Stimulated activated CD4-positive, alpha-beta T cell treated with anti-CD3 and anti-CD28 coated beads, Interleukin-1b, Interleukin-23, amount 100 ng/mL, for 48 hours (primary cell): ENCODE measurements around the gene SNRNP70.
"Not testable (repeated sequence)": the region's sequence is repeated elsewhere in the genome, so short reads cannot be mapped to it uniquely, and the experiment has no call there.

Experiments used
- DNase-seq: peaks from one replicate; pipeline ENCODE4 v3.0.0-alpha.2; 2020

The SNRNP70 gene

DNA sequence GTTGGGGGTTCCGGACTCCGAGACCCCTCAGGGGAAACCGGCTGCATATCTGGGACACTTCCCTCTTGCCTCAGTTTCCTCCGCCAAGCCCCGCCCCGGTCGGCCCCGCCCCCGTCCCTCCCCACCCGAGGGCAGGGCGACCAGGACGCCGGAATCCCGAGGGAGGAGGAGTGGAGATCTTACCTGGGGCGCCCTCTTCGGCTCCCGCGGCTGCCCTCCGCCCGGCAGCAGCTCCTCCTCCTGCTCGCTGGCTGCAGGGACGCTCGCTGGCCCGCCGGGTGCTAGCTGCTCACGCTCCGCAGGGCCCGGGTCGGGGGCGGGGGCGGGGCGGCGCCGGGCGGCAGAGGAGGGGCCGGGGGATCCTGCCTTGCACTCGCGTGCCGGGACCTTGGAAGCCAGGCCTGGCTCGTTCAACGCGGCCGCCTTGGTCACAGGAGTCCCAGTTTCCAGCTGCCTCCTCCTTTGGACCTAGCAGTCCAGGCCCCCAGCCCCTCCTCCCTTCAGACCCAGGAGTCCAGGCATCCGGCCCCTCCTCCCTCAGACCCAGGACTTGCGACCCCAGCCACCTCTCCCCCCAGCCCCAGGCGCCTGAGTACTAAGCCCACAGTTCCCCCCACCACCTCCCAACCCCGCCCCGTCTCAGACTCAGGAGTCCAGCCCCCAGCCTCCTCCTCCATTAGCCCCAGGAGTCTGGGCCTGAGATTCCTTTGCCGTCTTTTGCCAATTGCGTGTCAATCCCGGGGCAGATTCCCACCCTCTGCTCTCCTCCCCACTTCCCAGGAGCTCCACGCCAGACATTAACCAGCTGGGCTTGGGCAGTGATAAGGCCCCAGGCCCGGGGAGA lies 20.3 kb upstream of the SNRNP70 start, which contains the start of gene NTF4:
TSS of gene NTF4 (minus strand) at position 51 of the 844 bp plus-strand sequence. CDS start 2,821 bp downstream, outside the sequence.
- no peak for DNase-seq

DNA sequence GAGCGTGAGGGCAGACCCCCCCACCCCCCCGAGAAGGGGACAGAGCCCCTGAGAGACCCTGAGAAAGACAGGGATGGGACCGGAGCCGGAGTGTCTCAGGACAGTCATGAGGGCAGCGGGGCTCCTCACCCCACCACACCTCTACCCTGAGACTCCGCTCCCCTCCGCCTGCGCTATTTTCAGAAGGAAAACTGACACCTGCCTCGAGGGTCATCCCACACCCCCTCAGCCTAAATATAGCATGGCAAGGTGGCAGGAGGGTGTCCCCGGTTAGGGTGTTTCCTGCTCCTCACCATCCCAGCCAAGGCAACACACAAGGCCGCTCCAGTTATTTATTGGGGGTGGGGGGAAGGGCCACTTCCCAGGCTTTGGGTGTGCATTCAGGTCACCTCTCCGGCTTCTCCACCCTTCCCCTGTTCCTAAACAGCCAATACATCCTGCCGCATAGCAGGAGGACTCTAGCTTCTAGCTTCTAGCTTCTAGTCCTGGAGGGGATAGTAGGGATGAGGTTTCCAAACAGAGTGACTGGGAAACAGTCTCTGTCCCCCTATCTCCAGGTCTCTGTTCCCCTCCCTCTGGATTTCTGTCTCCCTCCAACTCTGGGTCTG lies 19.2 kb upstream of the SNRNP70 start:
- DNase-seq: no peak

- DNase-seq: no peak
Observed at GRCh38 chr19:49067554-49067953, 17.7 kb upstream of the SNRNP70 start.

- DNase-seq: no peak
Observed at GRCh38 chr19:49069026-49069425, 16.2 kb upstream of the SNRNP70 start.

GRCh38 chr19:49070416-49070815 lies 14.8 kb upstream of the SNRNP70 start:
- DNase-seq: no peak

- no peak for DNase-seq
Observed at GRCh38 chr19:49071860-49072547, 13.2 kb upstream of the SNRNP70 start.

DNA sequence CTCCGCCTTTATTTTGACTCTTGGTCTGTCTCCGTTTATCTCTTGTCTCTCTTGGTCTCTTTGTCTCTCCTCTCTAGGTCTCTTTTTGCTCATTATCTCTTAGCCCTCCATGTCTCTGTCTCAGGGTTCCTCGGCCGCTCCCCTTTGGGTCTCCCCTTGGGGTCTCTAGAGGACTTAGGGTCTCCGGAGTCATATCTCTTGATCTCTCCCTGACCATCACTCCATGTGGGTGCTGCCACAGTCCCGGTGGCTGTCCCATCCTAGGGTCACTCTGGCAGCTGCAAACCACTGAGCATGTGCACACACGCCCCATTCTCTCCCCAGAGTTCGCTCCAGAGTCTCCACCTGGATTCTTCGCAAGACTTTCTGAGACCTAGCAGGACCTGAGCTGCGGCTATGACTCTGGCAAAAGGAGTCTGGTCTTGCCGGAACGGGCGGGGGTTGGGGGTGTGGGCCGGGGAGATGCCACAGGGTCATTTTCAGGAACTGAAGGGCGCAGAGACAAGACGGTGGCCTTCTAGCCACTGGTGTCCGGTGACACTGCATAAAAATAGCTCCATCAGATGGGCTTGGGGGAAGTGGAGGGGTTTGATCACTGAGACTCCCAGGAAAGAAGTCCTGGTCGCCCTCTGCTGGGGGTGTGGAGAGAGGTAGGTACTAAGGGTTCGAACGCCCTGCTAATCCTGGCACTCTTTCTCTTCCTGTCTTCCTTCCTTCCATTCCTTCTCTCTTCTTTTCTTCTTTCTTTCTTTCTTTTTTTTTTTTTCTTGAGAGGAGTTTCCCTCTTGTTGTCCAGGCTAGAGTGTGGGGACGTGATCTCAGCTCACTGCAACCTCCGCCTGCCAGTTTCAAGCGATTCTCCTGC lies 11.5 kb upstream of the SNRNP70 start:
- no peak for DNase-seq

- not testable (repeated sequence) for DNase-seq
Observed at GRCh38 chr19:49074869-49075268, 10.4 kb upstream of the SNRNP70 start.

DNA sequence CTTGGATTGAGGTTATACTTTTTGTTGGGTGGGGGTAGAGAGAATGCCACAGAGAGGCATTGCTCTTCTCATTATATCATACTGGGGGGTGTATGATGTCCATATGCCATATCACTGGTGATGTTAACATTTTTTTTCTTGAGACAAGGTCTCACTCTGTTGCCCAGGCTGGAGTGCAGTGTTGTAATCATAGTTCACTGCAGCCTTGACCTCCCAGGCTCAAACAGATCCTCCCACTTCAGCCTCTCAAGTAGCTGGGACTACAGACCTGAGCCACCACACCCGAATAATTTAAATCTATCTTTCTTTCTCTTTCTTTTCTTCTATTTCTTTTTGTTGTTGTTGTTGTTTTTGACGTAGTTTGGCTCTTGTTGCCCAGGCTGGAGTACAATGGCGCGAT lies 4.9 kb upstream of the SNRNP70 start:
- DNase-seq: no peak

GRCh38 chr19:49081273-49081672 lies 4.0 kb upstream of the SNRNP70 start:
- DNase-seq: no peak

DNA sequence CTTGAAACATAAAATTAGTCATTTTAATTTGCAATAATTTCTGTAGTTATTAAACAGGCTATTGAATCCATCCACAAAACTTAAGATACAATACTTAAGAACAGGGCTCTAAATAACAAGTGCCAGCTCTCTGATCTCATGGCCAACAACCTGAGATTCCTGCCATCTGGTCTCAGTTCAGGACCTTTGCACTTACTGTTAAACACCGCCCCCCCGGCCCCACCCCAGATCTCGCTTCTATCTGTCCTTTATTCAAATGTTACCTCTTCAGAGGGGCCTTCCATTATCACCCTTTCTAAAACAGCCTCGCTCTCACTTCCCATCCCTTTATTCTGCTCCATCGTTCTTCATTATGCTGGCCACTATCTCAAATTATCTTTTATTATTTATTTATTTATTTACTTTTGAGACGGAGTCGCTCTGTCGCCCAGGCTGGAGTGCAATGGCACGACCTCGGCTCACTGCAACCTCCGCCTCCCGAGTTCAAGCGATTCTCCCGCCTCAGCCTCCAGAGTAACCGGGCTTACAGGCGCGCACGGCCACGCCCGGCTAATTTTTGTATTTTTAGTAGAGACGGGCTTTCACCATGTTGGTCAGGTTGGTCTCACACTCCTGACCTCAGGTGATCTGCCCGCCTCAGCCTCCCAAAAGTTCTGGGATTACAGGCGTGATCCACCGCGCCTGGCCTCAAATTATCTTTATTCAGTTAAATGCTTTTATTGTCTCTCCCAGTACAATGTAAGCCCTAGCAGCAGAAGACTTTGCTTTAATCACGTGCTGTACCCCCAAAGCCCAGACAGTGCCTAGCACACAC lies 838 bp upstream of the SNRNP70 start:
- DNase-seq: no peak

- no peak for DNase-seq
Observed at GRCh38 chr19:49085868-49086232, 599 bp downstream of the SNRNP70 start.

DNA sequence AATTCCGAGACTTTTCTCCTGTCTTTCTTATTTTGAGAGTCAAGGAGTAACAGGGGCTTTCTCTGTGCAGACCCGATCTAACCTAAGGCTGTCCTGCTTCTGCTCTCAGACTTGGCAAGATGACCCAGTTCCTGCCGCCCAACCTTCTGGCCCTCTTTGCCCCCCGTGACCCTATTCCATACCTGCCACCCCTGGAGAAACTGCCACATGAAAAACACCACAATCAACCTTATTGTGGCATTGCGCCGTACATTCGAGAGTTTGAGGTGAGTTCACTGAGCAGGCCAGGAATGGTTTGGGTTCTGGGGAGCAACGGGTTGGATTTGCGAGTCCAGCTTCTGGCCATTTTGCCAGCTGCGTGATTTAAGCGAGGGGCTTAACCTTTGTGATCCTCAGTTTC lies 1.0 kb downstream of the SNRNP70 start:
- no peak for DNase-seq

DNA sequence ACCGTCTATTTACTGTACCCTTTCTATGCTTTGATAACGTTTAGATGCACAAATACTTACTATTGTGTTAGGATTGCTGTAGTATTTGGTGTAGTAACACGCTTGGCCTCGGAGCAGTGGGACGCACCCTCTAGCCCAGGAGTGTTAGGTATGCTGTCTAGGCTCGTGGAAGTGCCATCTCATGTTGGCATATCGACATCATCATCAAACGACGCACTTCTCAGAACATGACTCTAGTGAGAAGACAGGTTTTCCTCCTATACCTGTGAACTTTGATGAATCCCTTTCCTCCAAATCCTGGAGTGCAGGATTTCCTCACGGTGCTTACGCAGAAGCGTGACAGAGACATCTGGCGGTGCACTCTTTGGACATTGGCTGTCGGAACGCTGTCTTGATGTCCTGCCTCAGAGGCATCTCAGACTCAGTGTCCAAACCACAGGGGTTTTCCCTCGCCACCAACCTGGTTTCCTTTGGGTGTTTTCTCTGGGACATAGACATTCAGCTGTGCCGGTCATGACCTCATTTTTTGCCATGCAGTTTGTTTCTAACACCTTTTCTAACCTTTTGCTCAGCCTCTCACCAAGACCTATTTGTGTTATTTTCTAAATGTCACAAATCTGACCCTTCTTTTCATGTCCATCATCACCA lies 6.3 kb downstream of the SNRNP70 start:
- no peak for DNase-seq

- DNase-seq: no peak
Observed at GRCh38 chr19:49092686-49093085, 7.4 kb downstream of the SNRNP70 start.

- DNase-seq: no peak
Observed at GRCh38 chr19:49094505-49095482, 9.5 kb downstream of the SNRNP70 start.

GRCh38 chr19:49097453-49098288 lies 12.4 kb downstream of the SNRNP70 start:
- peak; percentile 75 for DNase-seq

DNA sequence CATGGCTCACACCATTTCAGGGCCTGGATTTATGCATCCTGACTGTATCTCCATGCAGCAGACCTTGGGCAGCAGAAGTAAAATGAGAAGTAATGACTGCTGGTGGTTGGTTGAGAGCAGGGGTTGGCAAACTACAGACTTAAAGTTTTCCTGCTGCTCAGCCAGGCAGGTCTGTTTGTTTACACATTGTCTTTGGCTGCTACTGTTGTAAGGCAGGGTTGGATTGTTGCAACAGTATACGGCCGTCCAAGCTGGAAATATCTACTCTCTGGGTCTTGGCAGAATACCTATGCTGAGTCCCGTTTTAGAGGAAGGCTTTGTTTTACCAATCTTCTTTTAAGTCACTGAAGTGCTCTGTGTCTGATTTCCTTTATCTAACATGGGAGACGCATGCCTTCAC lies 13.5 kb downstream of the SNRNP70 start:
- no peak for DNase-seq

DNA sequence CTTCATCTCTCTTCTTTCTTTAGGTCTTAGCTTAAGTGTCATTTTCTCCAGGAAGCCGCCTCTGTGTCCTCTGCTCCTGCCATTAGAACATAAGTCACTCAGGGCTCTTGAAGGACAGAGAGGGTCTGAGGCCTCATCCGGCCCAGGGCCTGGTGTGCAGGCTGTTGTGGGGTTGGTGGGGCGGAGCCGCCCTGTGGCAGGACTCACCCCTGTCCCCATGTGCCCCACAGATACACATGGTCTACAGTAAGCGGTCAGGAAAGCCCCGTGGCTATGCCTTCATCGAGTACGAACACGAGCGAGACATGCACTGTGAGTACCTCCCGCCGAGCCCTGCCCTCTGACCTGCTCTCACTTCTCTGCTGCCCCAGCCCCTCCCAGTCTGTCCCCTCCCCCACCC lies 15.9 kb downstream of the SNRNP70 start:
- no peak for DNase-seq
